PC-9 (cell line): ENCODE results near the gene ERGIC1. TPM values are rescaled to one million over a fixed set of nuclear protein-coding genes. Genes with fewer than 3 reads are reported as not detected.

Experiments used
- BruUV-seq: library from RNA; stranded (reverse); fragments of 400-500 nt; replicated peaks from 2 replicates; lab custom pipeline; 2021; lab: Mats Ljungman, UMichigan
- CTCF ChIA-PET: fragments of 300-600 bp; sonication (Branson Sonifier 250); formaldehyde crosslinking; loops from one replicate; lab custom pipeline; 2022; ENCODE audit warnings: antibody characterized with exemption; lab: Charles Lee
- POLR2A ChIA-PET: fragments of 300-600 bp; sonication (Branson Sonifier 250); formaldehyde crosslinking; loops from one replicate; lab custom pipeline; 2022; ENCODE audit warnings: antibody characterized with exemption; ENCODE audit not compliant: unreplicated experiment; lab: Charles Lee
- DNase-seq, 2 experiments: peaks; one replicate each; pipeline versions ENCODE4 v3.0.0 to v3.0.0-alpha.2; 2015 to 2022; ENCODE audit warnings: mixed read lengths in 1 of 2
- H2AFZ ChIP-seq: fragments of 200-600 bp; sonication (generic); 2 replicates; pipeline ENCODE4 v1.8.1; 2017; ENCODE audit warnings: antibody characterized with exemption
- H3F3A ChIP-seq: fragments of 200-600 bp; sonication (generic); 2 replicates; pipeline ENCODE4 v1.8.1; 2017; ENCODE audit warnings: antibody characterized with exemption, mild to moderate bottlenecking, low read depth; ENCODE audit not compliant: insufficient read depth
- H3K27ac ChIP-seq: fragments of 200-600 bp; sonication (generic); 2 replicates; pipeline ENCODE4 v1.6.1; 2016; ENCODE audit warnings: mixed run types
- H3K27me3 ChIP-seq: fragments of 200-600 bp; sonication (generic); 2 replicates; pipeline ENCODE4 v1.6.1; 2016; ENCODE audit warnings: low read depth, mixed run types; ENCODE audit not compliant: insufficient read depth
- H3K36me3 ChIP-seq: fragments of 200-600 bp; sonication (generic); 2 replicates; pipeline ENCODE4 v1.6.1; 2016; ENCODE audit warnings: low read depth, mixed run types
- H3K4me1 ChIP-seq: fragments of 200-600 bp; sonication (generic); replicated peaks from 2 replicates; pipeline ENCODE4 v1.6.1; 2016; ENCODE audit warnings: mixed run types; ENCODE audit not compliant: insufficient read depth
- H3K4me2 ChIP-seq: fragments of 200-600 bp; sonication (generic); 2 replicates; pipeline ENCODE4 v1.6.1; 2017; ENCODE audit warnings: mixed run types
- H3K4me3 ChIP-seq: fragments of 200-600 bp; sonication (generic); 2 replicates; pipeline ENCODE4 v1.6.1; 2016; ENCODE audit warnings: mixed run types
- H3K79me2 ChIP-seq: fragments of 200-600 bp; sonication (generic); 2 replicates; pipeline ENCODE4 v1.6.1; 2017; ENCODE audit warnings: low read depth, mixed run types
- H3K9me2 ChIP-seq: fragments of 200-600 bp; sonication (generic); 2 replicates; pipeline ENCODE4 v1.8.1; 2017; ENCODE audit warnings: mild to moderate bottlenecking; ENCODE audit not compliant: insufficient read depth
- H3K9me3 ChIP-seq: fragments of 200-600 bp; sonication (generic); 2 replicates; pipeline ENCODE4 v1.8.1; 2016; ENCODE audit warnings: low read depth; ENCODE audit not compliant: insufficient read depth
- H4K20me1 ChIP-seq: fragments of 200-600 bp; sonication (generic); 2 replicates; pipeline ENCODE4 v1.8.1; 2017; ENCODE audit not compliant: insufficient read depth
- EZH2 ChIP-seq: fragments of 200-600 bp; sonication (generic); IDR thresholded peaks from 2 replicates; pipeline ENCODE4 v1.8.0; 2017; ENCODE audit warnings: antibody characterized with exemption, low read depth
- intact Hi-C: fragments of 100-400 bp; cut with micrococcal nuclease; formaldehyde crosslinking; loops from one replicate; pipeline ENCODE4 v1.10.0; 2022; ENCODE audit not compliant: unreplicated experiment
- total RNA-seq: library from RNA; stranded (reverse); gene quantifications from 2 replicates; pipeline ENCODE4 v1.2.3, GENCODE V29; 2021
- TF ChIP-seq, protein P1 (sequence below): fragments of 200-600 bp; sonication (generic); conservative IDR thresholded peaks from 2 replicates; pipeline ENCODE4 v1.6.1; 2017; ENCODE audit warnings: mixed run types, antibody characterized with exemption, mild to moderate bottlenecking, moderate library complexity

Gene ERGIC1
- total RNA-seq, 1 experiment from 2014 or later, result 159 TPM

GRCh38 chr5:172818081-172818480 lies 16.0 kb upstream of the ERGIC1 start:
- Histone ChIP-seq H2AFZ (no peak overlapping the region), H3K9me2 (no peaks in the 10 kb centered on the region), H3K4me3 (no peak overlapping the region), H3K4me2 (no peak overlapping the region), H4K20me1 (no peaks in the 10 kb centered on the region), H3K4me1 (no peaks in the 10 kb centered on the region), H3K27ac (no peak overlapping the region), H3K27me3 (no peaks in the 10 kb centered on the region), H3K36me3 (no peaks in the 10 kb centered on the region), H3K79me2 (no peaks in the 10 kb centered on the region), H3K9me3 (no peaks in the 10 kb centered on the region), H3F3A (0 out of 2 replicates have a peak, but pooled peaks cover 3% of the 10 kb centered on the region)
- no peak for DNase-seq
- ChIA-PET CTCF (no interaction called here), POLR2A (interaction anchor here (0.8 kb wide), 1 partner anchor 134 kb away, joined by 28 read pairs; no protein-coding TSS in a partner anchor)
- TF ChIP-seq, protein P1, sequence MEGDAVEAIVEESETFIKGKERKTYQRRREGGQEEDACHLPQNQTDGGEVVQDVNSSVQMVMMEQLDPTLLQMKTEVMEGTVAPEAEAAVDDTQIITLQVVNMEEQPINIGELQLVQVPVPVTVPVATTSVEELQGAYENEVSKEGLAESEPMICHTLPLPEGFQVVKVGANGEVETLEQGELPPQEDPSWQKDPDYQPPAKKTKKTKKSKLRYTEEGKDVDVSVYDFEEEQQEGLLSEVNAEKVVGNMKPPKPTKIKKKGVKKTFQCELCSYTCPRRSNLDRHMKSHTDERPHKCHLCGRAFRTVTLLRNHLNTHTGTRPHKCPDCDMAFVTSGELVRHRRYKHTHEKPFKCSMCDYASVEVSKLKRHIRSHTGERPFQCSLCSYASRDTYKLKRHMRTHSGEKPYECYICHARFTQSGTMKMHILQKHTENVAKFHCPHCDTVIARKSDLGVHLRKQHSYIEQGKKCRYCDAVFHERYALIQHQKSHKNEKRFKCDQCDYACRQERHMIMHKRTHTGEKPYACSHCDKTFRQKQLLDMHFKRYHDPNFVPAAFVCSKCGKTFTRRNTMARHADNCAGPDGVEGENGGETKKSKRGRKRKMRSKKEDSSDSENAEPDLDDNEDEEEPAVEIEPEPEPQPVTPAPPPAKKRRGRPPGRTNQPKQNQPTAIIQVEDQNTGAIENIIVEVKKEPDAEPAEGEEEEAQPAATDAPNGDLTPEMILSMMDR, result no peak
- no peak for TF ChIP-seq EZH2
- intact Hi-C loops, result no loop called here
- no TSS peak for BruUV-seq

- no peaks in the 10 kb centered on the region for H4K20me1 ChIP-seq
- H3K27me3 ChIP-seq, result no peaks in the 10 kb centered on the region
- no peaks in the 10 kb centered on the region for H3K9me2 ChIP-seq
- no peaks in the 10 kb centered on the region for H3K79me2 ChIP-seq
- BruUV-seq, result no TSS peak
- intact Hi-C loops, result no loop called here
- no peak overlapping the region for H2AFZ ChIP-seq
- H3K4me1 ChIP-seq, result no peaks in the 10 kb centered on the region
- no peaks in the 10 kb centered on the region for H3K36me3 ChIP-seq
- H3K27ac ChIP-seq, result no peak overlapping the region
- H3K4me2 ChIP-seq, result no peak overlapping the region
- DNase-seq, result no peak
- CTCF ChIA-PET, result no interaction called here
- no peak overlapping the region for H3K4me3 ChIP-seq
- no peak for TF ChIP-seq EZH2
- TF ChIP-seq, protein P1, result no peak
- H3F3A ChIP-seq, result 0 out of 2 replicates have a peak, but pooled peaks cover 3% of the 10 kb centered on the region
- POLR2A ChIA-PET, result interaction anchor here (0.5 kb wide), 1 partner anchor 42 kb away, joined by 4 read pairs; no protein-coding TSS in a partner anchor
- H3K9me3 ChIP-seq, result no peaks in the 10 kb centered on the region
Measured at GRCh38 chr5:172819569-172819968, 14.5 kb upstream of the ERGIC1 start.

DNA sequence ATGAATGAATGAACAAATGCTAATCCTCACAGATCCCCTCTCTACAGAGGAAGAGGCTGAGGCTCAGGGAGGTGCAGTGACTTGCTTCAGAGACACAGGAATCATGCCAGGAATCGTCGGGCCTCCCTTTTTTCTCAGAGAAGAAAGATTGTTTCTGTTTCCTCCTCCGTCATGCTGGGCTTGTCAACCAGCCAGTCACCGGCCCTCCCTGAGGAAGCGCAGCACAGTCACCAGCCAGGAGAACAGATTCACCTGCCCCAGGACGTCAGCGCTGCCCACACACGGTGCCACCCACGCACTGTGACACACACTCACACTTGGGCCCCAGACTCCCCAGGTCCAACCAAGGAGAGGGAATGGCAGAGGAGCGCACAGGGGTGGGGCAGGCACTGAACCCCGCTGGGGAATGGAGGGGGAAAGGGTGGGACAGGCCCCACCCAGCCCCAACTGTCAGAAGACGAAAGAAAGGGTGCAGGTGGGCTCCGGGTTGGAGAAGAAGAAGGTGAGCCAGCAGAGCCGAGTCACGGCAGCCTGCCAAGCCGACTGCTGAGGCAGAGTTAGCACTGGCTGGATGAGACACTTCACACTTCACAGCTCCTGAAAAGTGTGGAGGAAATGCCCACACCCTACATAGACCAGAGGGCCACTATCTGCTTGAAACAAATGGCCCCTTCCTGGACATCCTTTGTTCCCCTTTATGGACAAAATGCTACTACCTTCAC lies 13.8 kb upstream of the ERGIC1 start:
- Histone ChIP-seq H3K27ac (no peak overlapping the region), H3K27me3 (no peaks in the 10 kb centered on the region), H3K9me3 (no peaks in the 10 kb centered on the region), H3K9me2 (no peaks in the 10 kb centered on the region), H3K79me2 (no peaks in the 10 kb centered on the region), H3K36me3 (no peaks in the 10 kb centered on the region), H3K4me3 (no peak overlapping the region), H2AFZ (no peak overlapping the region), H3K4me1 (no peaks in the 10 kb centered on the region), H3K4me2 (no peak overlapping the region), H3F3A (0 out of 2 replicates have a peak, but pooled peaks cover 3% of the 10 kb centered on the region), H4K20me1 (no peaks in the 10 kb centered on the region)
- TF ChIP-seq, protein P1, result no peak
- no peak for TF ChIP-seq EZH2
- BruUV-seq, result no TSS peak
- DNase-seq, result no peak
- CTCF ChIA-PET, result no interaction called here
- POLR2A ChIA-PET, result no interaction called here
- intact Hi-C loops, result no loop called here
